Thyroid gland (tissue), 4 donors: ENCODE data around the gene CLPSL2. TPM values are rescaled to one million over a fixed set of nuclear protein-coding genes. Genes with fewer than 3 reads are reported as not detected.

Source experiments
- DNase-seq, 2 donors: peaks; one replicate each; pipeline ENCODE4 v3.0.0-alpha.2; 2019
- H3K27ac ChIP-seq, 3 donors: fragments of 200-600 bp; sonication (generic); 1 replicate in 2 of 3; 2 replicates in 1 of 3; pipeline ENCODE4 v1.5.1; 2016 to 2019; ENCODE audit warnings: mild to moderate bottlenecking in 1 of 3, moderate library complexity in 1 of 3
- H3K27me3 ChIP-seq: fragments of 200-600 bp; sonication (generic); one replicate; pipeline ENCODE4 v1.5.1; 2019
- H3K36me3 ChIP-seq, 2 donors: fragments of 200-600 bp; sonication (generic); one replicate each; pipeline ENCODE4 v1.5.1; 2016 to 2019
- H3K4me1 ChIP-seq, 2 donors: fragments of 200-600 bp; sonication (generic); one replicate each; pipeline ENCODE4 v1.5.1; 2017 to 2019
- H3K4me3 ChIP-seq, 3 donors: fragments of 200-600 bp; sonication (generic); replicated peaks in 1 of 3; 1 replicate in 2 of 3; 2 replicates in 1 of 3; pipeline ENCODE4 v1.5.1; 2016; ENCODE audit warnings: mild to moderate bottlenecking in 1 of 3
- H3K9me3 ChIP-seq: fragments of 200-600 bp; sonication (generic); one replicate; pipeline ENCODE4 v1.5.1; 2017
- POLR2A ChIP-seq, 2 donors: fragments of 450-650 bp; IDR thresholded peaks; one replicate each; pipeline ENCODE4 v1.6.1; 2017; ENCODE audit warnings: antibody characterized with exemption in 2 of 2, mild to moderate bottlenecking in 2 of 2, moderate library complexity in 1 of 2
- WGBS, 2 donors: methylation state at CpG; one replicate each; pipeline ENCODE4 v1.1.5; 2017; 5-methylcytosine and 5-hydroxymethylcytosine counted together
- intact Hi-C: fragments of 100-400 bp; cut with DNase I; formaldehyde crosslinking; loops from one replicate; pipeline ENCODE4 v1.15.1; 2023
- total RNA-seq, 4 donors: library from RNA; depleted of rRNA; stranded (reverse); fragments of >200 nt; gene quantifications; one replicate each; pipeline ENCODE4 v1.2.3, GENCODE V29; 2016
- TF ChIP-seq, protein P1 (sequence below), 6 experiments: fragments of 200-600 bp in 3 of 6; fragments of 450-650 bp in 3 of 6; sonication (generic) in 3 of 6; IDR thresholded peaks; one replicate each; pipeline ENCODE4 v1.5.1; 2016 to 2019; ENCODE audit warnings: antibody characterized with exemption in 6 of 6, mild to moderate bottlenecking in 2 of 6, inconsistent platforms in 1 of 6, moderate library complexity in 1 of 6

The CLPSL2 gene
- total RNA-seq, 4 donors from 2014 or later, result not detected

DNA sequence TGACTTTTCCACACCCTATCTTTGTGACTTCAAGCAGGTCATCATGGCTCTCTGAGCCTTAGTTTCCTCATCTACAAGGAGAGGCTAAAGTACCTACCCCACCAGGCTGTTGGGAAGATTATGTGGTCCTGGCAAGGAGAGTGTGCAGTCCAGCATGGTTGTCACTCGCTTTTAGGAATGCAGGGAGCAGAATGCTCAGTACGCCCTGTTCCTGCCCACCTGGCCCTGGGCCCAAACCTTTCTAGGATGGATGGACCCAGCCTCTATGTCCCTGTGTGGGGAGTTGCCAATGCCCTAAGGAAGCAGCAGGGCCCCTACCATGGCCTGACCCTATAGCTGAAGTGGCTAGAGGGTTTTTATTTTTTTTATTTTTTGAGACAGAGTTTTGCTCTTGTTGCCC lies 2.0 kb downstream of the CLPSL2 start:
- intact Hi-C loops, result no loop called here
- 76 to 80% methylated on average over 1 to 2 of the region's 2 CpGs for WGBS, 2 donors
- no peak for DNase-seq
- Histone ChIP-seq H3K9me3 (no peaks in the 10 kb centered on the region), H3K27me3 (no peaks in the 10 kb centered on the region), H3K27ac (no peak overlapping the region), H3K4me3 (no peak overlapping the region), H3K4me1 (peaks cover 9 to 11% of the 10 kb centered on the region in 2 donors), H3K36me3 (no peaks in the 10 kb centered on the region)
- no peak for TF ChIP-seq POLR2A (IDR thresholded peaks at IDR 0.05)
- TF ChIP-seq, protein P1, sequence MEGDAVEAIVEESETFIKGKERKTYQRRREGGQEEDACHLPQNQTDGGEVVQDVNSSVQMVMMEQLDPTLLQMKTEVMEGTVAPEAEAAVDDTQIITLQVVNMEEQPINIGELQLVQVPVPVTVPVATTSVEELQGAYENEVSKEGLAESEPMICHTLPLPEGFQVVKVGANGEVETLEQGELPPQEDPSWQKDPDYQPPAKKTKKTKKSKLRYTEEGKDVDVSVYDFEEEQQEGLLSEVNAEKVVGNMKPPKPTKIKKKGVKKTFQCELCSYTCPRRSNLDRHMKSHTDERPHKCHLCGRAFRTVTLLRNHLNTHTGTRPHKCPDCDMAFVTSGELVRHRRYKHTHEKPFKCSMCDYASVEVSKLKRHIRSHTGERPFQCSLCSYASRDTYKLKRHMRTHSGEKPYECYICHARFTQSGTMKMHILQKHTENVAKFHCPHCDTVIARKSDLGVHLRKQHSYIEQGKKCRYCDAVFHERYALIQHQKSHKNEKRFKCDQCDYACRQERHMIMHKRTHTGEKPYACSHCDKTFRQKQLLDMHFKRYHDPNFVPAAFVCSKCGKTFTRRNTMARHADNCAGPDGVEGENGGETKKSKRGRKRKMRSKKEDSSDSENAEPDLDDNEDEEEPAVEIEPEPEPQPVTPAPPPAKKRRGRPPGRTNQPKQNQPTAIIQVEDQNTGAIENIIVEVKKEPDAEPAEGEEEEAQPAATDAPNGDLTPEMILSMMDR (IDR thresholded peaks at IDR 0.05), result no peak

DNA sequence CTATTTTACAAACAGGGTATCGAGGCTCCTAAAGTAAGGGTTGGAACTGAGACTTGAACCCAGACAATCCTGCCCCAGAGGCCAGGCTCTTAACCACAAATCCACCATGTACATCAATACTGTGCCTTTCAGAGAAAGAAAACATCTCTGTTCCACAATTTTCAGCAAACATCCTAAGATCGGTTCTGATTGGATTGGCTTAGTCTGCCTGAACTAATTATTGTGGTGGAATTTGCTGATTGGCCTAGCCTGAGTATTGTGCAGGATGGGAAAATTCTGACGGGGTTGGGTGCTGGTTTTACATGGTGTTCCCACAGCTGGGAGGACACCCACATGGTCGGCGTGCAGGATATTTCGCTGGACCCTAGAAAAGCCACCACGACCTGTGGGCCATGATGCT lies 4.3 kb downstream of the CLPSL2 start, which contains the start of gene CLPSL1:
Gene CLPSL1 (plus strand): TSS at position 301 of the 400 bp plus-strand sequence. CDS start 92 bp downstream, at position 393.
- H3K4me1 ChIP-seq, result peaks cover 9 to 11% of the 10 kb centered on the region in 2 donors
- H3K27ac ChIP-seq, result no peak within 1 kb of the TSS
- WGBS, 2 donors, result 80 to 88% methylated on average over 7 of the region's 7 CpGs
- H3K4me3 ChIP-seq, result no peak within 1 kb of the TSS
- intact Hi-C loops, result no loop called here
- no peaks in the 10 kb centered on the region for H3K9me3 ChIP-seq
- no peaks in the 10 kb centered on the region for H3K27me3 ChIP-seq
- TF ChIP-seq POLR2A (IDR thresholded peaks at IDR 0.05), result no peak
- TF ChIP-seq, protein P1 (IDR thresholded peaks at IDR 0.05), result no peak
- H3K36me3 ChIP-seq, result no peaks in the 10 kb centered on the region
- no peak for DNase-seq

DNA sequence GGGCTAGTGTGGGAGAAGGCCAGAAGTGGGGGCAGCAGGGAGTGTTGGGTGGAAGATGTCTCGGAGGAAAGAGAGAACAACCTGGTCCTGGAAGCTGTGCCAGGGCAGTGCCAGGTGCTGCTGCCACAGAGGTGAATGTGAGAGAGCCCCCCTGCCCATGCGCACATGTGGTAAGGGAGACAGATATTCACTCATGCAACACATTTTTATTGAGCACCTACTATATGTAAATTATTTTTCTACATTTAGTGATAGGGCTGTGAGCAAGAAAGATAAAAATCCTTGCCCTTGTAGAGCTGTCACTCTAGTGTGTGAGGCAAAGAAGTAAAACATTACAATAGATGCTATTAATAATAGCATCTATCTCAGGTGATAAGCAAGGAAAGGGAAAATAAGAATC lies 4.9 kb downstream of the CLPSL2 start:
- H3K9me3 ChIP-seq, result no peaks in the 10 kb centered on the region
- TF ChIP-seq POLR2A (IDR thresholded peaks at IDR 0.05), result no peak
- TF ChIP-seq, protein P1 (IDR thresholded peaks at IDR 0.05), result no peak
- no peaks in the 10 kb centered on the region for H3K36me3 ChIP-seq
- H3K27ac ChIP-seq, result no peak overlapping the region
- intact Hi-C loops, result no loop called here
- no peak for DNase-seq
- H3K4me3 ChIP-seq, result no peak overlapping the region
- H3K4me1 ChIP-seq, result peaks cover 6 to 9% of the 10 kb centered on the region in 2 donors
- WGBS, 2 donors, result 94 to 95% methylated on average over 2 of the region's 2 CpGs
- peaks cover under 1% of the 10 kb centered on the region for H3K27me3 ChIP-seq

DNA sequence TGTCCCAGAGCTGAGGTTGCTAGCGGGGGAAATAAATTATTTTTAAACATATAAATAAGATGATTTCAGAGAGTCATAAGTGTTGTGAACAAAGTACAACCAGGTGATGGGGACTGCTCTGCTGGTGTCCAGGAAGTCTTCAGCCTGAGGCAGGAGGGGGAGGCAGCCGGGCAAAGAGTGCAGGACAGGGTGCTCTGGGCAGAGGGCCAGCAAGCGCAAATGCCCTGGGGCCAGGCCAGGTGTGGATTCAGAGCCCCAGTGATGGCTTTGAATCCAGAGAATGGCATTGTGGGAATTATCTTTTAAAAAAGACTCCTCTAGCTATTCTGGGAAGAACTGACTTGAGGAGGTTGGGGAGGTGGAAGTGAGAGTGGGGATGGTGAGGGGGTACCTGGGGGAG lies 6.0 kb downstream of the CLPSL2 start:
- no peak for DNase-seq
- peaks cover 12% of the 10 kb centered on the region for H3K27me3 ChIP-seq
- no peaks in the 10 kb centered on the region for H3K9me3 ChIP-seq
- H3K36me3 ChIP-seq, result no peaks in the 10 kb centered on the region
- H3K4me3 ChIP-seq, result no peak overlapping the region
- WGBS, 2 donors, result 59 to 67% methylated on average over 3 of the region's 3 CpGs
- no peak for TF ChIP-seq POLR2A (IDR thresholded peaks at IDR 0.05)
- TF ChIP-seq, protein P1 (IDR thresholded peaks at IDR 0.05), result no peak
- H3K27ac ChIP-seq, result no peak overlapping the region
- intact Hi-C loops, result no loop called here
- H3K4me1 ChIP-seq, result no peaks in the 10 kb centered on the region

DNA sequence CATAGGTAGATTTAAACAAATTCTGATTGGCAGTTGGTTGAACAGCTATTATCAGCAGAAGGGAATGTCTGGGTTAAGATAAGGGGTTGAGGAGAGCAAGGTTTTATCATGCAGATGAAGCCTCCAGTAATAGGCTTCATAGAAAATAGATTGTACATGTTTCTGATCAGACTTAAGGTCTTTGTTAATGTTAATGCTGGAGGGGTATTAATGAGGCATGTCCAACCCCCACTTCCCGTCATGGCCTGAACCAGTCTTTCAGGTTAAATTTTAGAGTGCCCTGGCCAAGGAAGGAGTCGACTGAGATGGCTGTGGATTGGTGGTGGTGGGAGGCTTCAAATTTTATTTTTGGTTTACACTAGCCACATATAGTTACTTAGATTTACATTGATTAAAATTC lies 7.8 kb downstream of the CLPSL2 start:
- 51 to 52% methylated on average over 2 of the region's 2 CpGs for WGBS, 2 donors
- H3K9me3 ChIP-seq, result no peaks in the 10 kb centered on the region
- no peak overlapping the region for H3K4me3 ChIP-seq
- H3K36me3 ChIP-seq, result no peaks in the 10 kb centered on the region
- no peaks in the 10 kb centered on the region for H3K4me1 ChIP-seq
- H3K27ac ChIP-seq, result no peak overlapping the region
- intact Hi-C loops, result no loop called here
- no peak for DNase-seq
- H3K27me3 ChIP-seq, result peaks cover 18% of the 10 kb centered on the region
- TF ChIP-seq, protein P1 (IDR thresholded peaks at IDR 0.05), result no peak
- TF ChIP-seq POLR2A (IDR thresholded peaks at IDR 0.05), result no peak
